Stimulated activated CD8-positive, alpha-beta memory T cell treated with anti-CD3 and anti-CD28 coated beads, Interleukin-12 subunit alpha, Interleukin-12 subunit beta, amount 100 ng/mL, for 24 hours (primary cell): ENCODE results near the gene HEATR3.
A peak's percentile ranks its signal among the peaks of the same experiment; 100 is the strongest.
"Not testable (repeated sequence)": the region's sequence is repeated elsewhere in the genome, so short reads cannot be mapped to it uniquely, and the experiment has no call there.

Experiments
- DNase-seq: peaks from one replicate; pipeline ENCODE4 v3.0.0-alpha.2; 2020; ENCODE audit errors: extremely low read depth

Gene HEATR3

GRCh38 chr16:50102051-50102746 is 36.4 kb downstream of the HEATR3 start:
- DNase-seq = no peak

GRCh38 chr16:50103764-50104163 is 38.0 kb downstream of the HEATR3 start:
- no peak for DNase-seq

- no peak for DNase-seq
Observed at GRCh38 chr16:50114357-50115129, 48.8 kb downstream of the HEATR3 start.

GRCh38 chr16:50120711-50121110 is 54.9 kb downstream of the HEATR3 start:
- DNase-seq = no peak

- no peak for DNase-seq
Observed at GRCh38 chr16:50121278-50121677, 55.5 kb downstream of the HEATR3 start.

GRCh38 chr16:50121721-50122445 is 56.1 kb downstream of the HEATR3 start:
- DNase-seq = no peak

- DNase-seq = no peak
Observed at GRCh38 chr16:50123417-50123816, 57.6 kb downstream of the HEATR3 start.

GRCh38 chr16:50124769-50125168 is 59.0 kb downstream of the HEATR3 start:
- no peak for DNase-seq

- no peak for DNase-seq
Observed at GRCh38 chr16:50126183-50126582, 60.4 kb downstream of the HEATR3 start.

GRCh38 chr16:50132571-50132970 is 66.8 kb downstream of the HEATR3 start:
- DNase-seq = not testable (repeated sequence)

- no peak for DNase-seq
Observed at GRCh38 chr16:50133214-50133613, 67.4 kb downstream of the HEATR3 start.

- DNase-seq = no peak
Observed at GRCh38 chr16:50136399-50136798, 70.6 kb downstream of the HEATR3 start.

GRCh38 chr16:50137268-50137667 is 71.5 kb downstream of the HEATR3 start:
- DNase-seq = no peak

- DNase-seq = no peak
Observed at GRCh38 chr16:50139580-50139979, 73.8 kb downstream of the HEATR3 start.

GRCh38 chr16:50144211-50144610 is 78.4 kb downstream of the HEATR3 start:
- DNase-seq = no peak

GRCh38 chr16:50146479-50147435 is 81.0 kb downstream of the HEATR3 start:
- no peak for DNase-seq

- DNase-seq = no peak
Observed at GRCh38 chr16:50151322-50151721, 85.6 kb downstream of the HEATR3 start.

- DNase-seq = no peak
Observed at GRCh38 chr16:50151756-50152155, 86.0 kb downstream of the HEATR3 start.

GRCh38 chr16:50152351-50152806 is 86.6 kb downstream of the HEATR3 start:
- DNase-seq = peak; percentile 55

- DNase-seq = peak; percentile 64
Observed at GRCh38 chr16:50152807-50153595, 87.2 kb downstream of the HEATR3 start, which contains the start of gene TENT4B. TSS of gene TENT4B (plus strand) at chr16:50153306. CDS start at chr16:50153622, 316 bp downstream.
